ENCODE data around the gene CYS1. TPM values are rescaled to one million over a fixed set of nuclear protein-coding genes. Genes with fewer than 3 reads are reported as not detected.

Gene CYS1
- total and polyA plus RNA-seq, 2 donors (not counting 3 experiments of a cell fraction or from before 2014, with no cell fraction given), result not detected

DNA sequence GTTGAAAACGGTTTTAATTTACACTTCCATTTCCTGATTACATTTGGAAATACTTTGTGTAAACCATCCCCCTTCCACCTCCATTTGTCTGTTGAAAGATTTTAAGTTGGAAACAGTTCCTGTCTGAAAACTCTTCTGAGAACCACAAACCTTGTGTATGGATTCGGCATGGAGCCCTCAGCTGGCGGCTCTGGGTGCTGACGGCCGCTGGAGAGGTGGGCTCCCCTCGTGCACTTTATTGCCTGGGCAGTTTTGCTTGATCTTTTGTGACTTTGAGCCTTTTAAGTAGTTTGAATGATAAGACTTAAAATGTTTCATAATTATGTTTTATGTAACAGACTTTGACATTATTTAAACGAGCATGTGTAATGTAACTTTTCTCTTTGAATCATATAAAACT is 25.8 kb downstream of the CYS1 start:
- dilution Hi-C loops (cut with MboI; ENCODE audit: extremely low pct_ligation_motif_present, low sequenced_read_pairs) (no loop called here), intact Hi-C loops (cut with micrococcal nuclease) (no loop called here)
- Histone ChIP-seq H3K27ac (ENCODE audit: insufficient read depth, low read depth, low read length) (no peak overlapping the region), H3K9ac (replicated peaks; ENCODE audit: extremely low read depth, insufficient read depth, low read length) (no peak overlapping the region), H3K4me3 (replicated peaks in 1 of 3; ENCODE audit: insufficient read depth in 1 of 3, low read depth in 1 of 3, low read length in 3 of 3) (no peak overlapping the region), H3K36me3 (ENCODE audit: control insufficient read depth in 2 of 2, extremely low read depth in 1 of 2, insufficient read depth in 2 of 2, low read length in 2 of 2) (peaks cover 0 to 11% of the 10 kb centered on the region in 2 experiments), H3K9me1 (replicated peaks; ENCODE audit: control insufficient read depth, extremely low read depth, insufficient read depth, low read length) (no peaks in the 10 kb centered on the region), H3K4me1 (ENCODE audit: control insufficient read depth, extremely low read depth, insufficient read depth, low read length) (peaks cover 4% of the 10 kb centered on the region), H2AFZ (ENCODE audit: low read depth, low read length) (no peak overlapping the region), H3K27me3 (ENCODE audit: control insufficient read depth in 2 of 2, insufficient read depth in 2 of 2, low read length in 2 of 2) (no peaks in the 10 kb centered on the region), H3K9me3 (replicated peaks; ENCODE audit: control insufficient read depth, insufficient read depth, low read length) (no peaks in the 10 kb centered on the region), H3K79me2 (ENCODE audit: control insufficient read depth, insufficient read depth, low read length) (no peaks in the 10 kb centered on the region), H3K4me2 (ENCODE audit: insufficient read depth, low read length) (no peak overlapping the region), H4K20me1 (replicated peaks; ENCODE audit: control insufficient read depth, extremely low read depth, insufficient read depth, low read length) (no peaks in the 10 kb centered on the region)
- DNase-seq (ENCODE audit: low read depth, low spot score) (no peak), FAIRE-seq (no peak)
- TF ChIP-seq MYC (IDR thresholded peaks at IDR 0.05; ENCODE audit: low read depth, low read length) (no peak), JUN (IDR thresholded peaks at IDR 0.05; ENCODE audit: borderline replicate concordance, insufficient read depth, insufficient read length, low read depth) (no peak), FOS (IDR thresholded peaks at IDR 0.05; ENCODE audit: borderline replicate concordance, insufficient read depth, low read length) (no peak), EZH2 (IDR thresholded peaks at IDR 0.05; ENCODE audit: borderline replicate concordance, low read depth, low read length, severe bottlenecking) (no peak), POLR2AphosphoS5 (IDR thresholded peaks at IDR 0.05; ENCODE audit: insufficient read depth, low read depth, low read length) (no peak), CTCF (IDR thresholded peaks at IDR 0.05; ENCODE audit: extremely low read depth in 1 of 2, insufficient read depth in 1 of 2, low read depth in 1 of 2, low read length in 2 of 2) (no peak), GATA2 (IDR thresholded peaks at IDR 0.05; ENCODE audit: insufficient read depth, insufficient read length, low read depth, low read length) (no peak), POLR2A (IDR thresholded peaks at IDR 0.05; ENCODE audit: low read depth, low read length) (no peak)
- TF ChIP-seq, protein P1, sequence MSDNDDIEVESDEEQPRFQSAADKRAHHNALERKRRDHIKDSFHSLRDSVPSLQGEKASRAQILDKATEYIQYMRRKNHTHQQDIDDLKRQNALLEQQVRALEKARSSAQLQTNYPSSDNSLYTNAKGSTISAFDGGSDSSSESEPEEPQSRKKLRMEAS (IDR thresholded peaks at IDR 0.05; ENCODE audit: insufficient read depth, insufficient read length), result no peak
- POLR2A ChIA-PET, result no interaction called here
- CTCF ChIA-PET, result interaction anchor here (17.6 kb wide), 1 partner anchor 70 kb away, joined by 340 read pairs; no protein-coding TSS in a partner anchor
- BruUV-seq (replicated peaks), result no TSS peak

Data from endothelial cell of umbilical vein (primary cell).